HG03432 (cell line): ENCODE measurements around the gene KLHL40.

ENCODE experiments used
- ATAC-seq: cut with Tn5 transposase; IDR thresholded peaks from one replicate; pipeline ENCODE4 v1.9.1; 2021; ENCODE audit warnings: mild to moderate bottlenecking, moderate library complexity; ENCODE audit not compliant: unreplicated experiment

Gene KLHL40

DNA sequence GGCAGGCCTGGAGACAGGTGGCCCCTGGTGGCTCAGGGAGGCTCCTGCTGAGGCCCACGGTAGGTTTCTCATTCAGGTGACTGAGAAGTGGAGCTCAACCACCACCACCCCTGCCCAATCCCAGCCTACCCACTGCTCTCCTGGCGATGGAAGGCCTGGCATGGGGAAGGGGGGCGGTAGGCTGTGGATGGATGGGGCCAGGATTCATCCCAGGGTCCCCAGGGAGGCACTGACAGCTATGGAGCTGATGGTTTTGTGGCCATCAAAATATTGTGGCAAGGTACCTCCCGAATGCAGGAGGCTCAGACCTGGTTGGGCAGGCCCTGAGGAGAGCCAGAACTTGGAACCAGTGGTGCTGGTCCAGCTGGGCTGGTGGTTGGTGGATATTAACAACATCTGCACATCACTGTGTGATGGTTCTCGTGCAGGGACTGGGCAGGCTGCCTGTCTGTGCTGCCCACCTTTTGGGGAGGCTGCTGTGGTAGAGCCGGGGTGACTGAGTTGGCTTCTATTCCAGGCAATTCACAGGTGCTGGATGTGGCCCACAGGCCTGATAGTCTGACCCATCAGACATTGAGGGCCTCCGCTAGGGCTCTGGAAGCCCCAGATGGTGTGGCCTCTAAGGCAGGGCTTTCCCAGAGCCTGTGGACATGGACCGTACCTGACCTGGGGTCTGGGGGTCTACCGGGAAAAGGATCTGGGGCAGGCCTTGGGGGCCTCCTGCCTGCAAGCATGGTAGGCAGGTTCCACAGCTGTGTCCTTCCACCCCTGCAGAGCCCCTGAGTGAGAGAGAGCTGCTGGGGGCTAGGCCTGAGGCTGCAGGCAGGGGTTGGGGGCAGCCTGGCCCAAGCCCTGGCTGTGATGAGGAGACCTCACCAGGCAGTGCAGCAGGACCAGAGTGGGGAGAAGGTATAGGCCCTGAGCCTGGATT is 28.4 kb upstream of the KLHL40 start:
- ATAC-seq: no peak

DNA sequence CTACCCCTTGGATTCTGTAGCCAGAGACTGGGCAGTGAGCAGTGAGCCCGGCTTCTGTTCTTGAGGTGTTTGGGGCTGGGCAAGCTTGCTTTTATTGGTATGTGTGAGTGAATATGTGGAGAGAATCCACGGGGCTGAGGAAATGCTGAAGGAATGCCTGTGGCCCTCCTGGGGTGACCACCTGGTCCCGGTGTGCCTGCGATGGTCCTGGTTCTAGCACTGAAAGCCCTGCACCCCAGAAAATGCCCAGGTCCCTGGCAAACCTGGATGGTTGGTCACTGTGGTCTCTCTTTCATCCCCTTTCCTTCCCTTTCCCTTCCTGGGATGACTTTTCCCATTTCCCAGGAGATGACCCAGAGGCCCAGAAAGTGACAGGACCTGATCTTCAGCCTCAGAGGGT is 27.7 kb upstream of the KLHL40 start:
- ATAC-seq: no peak

DNA sequence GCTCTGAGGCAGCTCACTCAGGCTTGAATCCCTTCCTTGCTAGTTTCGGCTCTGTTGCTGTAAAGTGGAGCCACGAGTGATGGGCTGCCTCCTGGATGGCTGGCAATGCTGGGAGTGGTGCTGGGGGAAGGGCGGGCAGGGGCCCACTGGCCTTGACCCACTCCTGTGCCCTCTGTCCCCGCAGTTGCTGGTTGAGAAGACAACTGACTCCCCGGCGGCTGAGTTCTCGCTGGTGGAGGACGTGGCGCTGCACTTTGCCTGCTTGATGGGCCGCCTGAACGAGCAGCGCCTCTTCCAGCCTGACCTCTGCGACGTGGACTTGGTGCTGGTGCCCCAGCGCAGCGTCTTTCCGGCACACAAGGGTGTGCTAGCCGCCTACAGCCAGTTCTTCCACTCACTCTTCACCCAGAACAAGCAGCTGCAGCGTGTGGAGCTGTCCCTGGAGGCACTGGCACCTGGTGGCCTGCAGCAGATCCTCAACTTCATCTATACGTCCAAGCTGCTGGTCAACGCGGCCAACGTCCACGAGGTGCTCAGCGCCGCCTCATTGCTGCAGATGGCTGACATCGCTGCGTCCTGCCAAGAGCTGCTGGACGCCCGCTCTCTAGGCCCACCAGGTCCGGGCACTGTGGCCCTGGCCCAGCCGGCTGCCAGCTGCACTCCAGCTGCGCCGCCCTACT is 27.1 kb upstream of the KLHL40 start:
- no peak for ATAC-seq

DNA sequence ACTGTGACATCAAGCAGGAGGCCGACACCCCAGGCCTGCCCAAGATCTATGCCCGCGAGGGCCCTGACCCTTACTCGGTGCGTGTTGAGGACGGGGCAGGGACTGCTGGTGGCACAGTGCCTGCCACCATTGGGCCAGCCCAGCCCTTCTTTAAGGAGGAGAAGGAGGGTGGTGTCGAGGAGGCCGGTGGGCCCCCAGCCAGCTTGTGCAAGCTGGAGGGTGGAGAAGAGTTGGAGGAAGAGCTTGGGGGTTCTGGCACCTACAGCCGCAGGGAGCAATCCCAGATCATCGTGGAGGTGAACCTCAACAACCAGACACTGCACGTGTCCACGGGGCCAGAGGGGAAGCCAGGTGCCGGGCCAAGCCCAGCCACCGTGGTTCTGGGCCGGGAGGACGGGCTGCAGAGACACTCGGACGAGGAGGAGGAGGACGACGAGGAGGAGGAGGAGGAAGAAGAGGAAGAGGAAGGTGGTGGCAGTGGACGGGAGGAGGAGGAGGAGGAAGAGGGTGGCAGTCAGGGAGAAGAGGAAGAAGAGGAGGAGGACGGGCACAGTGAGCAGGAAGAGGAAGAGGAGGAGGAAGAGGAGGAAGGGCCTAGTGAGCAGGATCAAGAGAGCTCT is 26.5 kb upstream of the KLHL40 start:
- no peak for ATAC-seq

DNA sequence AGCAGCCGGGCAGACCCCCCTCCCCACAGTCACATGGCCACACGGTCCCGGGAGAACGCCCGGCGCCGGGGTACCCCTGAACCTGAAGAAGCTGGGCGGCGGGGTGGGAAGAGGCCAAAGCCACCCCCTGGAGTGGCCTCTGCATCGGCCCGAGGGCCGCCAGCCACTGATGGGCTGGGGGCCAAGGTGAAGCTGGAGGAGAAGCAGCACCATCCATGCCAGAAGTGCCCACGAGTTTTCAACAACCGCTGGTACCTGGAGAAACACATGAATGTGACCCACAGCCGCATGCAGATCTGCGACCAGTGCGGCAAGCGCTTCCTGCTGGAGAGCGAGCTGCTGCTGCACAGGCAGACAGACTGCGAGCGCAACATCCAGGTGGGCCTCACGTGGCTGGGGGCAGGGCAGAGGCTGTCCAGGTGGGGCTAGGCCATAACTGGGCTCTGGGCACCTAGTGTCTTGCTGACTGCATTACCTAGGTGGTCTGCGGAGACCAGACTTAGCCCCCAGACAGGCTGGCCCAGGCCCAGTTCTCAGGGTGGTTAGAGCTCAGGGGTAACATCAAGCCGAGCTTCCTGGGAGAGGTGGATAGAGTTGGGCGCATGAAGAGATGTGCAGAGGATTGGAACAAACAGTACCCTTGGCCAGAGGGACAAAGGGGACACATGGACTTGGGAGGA is 25.7 kb upstream of the KLHL40 start:
- no peak for ATAC-seq

DNA sequence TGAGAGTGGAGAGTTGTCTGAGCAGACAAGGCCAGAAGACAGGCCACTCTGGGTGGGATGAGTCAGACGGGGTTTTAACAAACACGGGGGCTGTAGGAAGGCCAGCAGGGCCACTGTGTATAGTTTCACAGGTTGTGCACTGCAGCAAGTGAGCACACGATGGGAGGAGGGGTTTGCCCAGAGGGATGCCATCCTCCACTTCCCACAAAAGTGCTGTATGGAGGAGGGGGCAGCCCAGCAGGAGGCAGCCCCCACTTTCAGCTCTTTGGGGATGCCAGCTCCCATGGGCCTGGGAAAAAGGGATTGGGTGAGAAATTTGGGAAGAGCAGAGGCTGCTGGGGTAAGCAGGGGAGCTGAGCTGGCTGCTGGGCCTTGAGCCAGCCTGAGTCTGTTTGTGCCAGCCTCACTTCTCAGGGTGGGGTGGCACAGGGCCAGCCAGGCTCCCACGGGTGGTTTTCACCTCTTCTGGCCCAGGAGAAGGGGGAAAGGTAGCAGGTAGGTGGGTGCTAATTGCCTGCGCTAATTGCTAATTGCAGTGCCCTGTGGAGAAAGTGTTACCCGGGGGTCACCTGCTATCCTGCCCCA is 25.1 kb upstream of the KLHL40 start:
- ATAC-seq: no peak

DNA sequence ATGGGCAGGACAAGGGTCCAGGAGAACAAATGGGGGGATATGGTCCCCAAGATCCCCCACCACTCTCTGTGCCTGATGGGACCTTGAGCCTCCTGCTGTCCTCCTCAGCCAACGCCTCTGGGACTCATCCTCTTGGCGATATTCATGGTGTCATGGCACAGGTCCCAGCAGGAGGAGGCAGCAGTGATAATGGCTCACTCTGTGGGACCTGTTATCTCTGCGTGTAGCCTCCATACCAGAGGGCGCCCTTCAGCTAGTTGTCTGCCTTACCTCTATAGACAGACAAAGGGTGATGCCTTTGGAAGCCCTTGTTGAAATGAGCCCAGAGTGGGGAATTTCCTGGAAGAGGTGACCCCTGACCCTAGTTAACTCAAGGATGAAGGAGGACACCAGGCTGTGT is 24.4 kb upstream of the KLHL40 start:
- no peak for ATAC-seq

DNA sequence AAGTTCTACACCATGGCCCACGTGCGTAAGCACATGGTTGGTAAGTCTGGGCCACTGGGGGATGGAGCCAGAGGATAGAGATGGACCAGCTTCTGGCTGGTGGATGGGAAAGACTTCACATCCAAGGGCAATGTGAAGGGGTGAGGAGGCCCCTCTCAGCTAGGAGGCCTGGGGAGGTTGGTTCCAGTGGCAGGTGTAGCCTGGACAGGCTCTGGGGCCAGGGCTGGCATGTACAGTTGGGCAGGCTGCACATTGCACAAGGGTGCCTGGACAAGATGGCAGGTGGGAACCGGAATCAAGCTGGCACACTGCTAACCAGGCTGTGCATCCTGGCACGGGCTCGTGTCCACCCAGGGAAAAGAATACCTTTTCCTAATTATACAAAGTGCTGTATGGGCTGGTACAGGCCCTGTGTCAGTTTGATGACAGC is 23.7 kb upstream of the KLHL40 start:
- ATAC-seq: no peak

DNA sequence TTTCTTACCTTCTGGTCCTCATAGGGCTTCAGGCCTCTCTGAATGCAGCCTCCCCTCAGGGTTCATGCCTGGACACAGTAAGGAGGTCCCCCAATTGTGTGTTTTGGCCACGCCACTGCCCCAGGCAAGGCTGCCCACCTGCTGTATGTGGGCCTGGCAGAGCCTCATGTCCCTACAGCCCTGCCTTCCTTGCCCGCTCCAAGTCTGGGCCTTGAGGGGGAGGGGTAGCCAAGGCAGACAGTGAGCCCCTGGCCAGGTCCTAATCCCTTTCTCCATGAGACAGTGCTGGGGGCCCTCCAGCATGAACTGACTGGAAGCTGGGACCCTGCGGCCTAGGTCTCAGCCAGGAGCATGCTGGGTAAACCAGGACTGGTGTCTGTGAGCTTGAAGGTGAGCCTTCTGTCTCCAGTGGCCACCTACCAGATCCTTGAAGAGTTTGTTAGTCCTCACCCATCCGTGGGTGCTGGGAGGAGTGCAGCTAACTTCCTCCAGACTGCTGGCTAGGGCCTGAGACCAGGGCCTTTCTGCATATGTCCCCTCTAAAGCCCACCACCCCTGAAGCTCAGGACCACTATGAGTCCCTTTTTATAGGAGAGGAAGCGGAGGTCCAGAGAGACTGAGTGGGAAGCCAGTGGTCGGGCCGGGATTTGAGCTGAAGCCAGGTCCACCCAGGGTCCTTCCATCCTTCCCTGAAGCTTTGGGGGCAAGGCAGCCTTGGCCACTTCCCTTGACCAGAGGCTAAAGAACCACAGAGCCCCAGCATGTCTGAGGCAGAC is 23.1 kb upstream of the KLHL40 start:
- ATAC-seq: no peak

DNA sequence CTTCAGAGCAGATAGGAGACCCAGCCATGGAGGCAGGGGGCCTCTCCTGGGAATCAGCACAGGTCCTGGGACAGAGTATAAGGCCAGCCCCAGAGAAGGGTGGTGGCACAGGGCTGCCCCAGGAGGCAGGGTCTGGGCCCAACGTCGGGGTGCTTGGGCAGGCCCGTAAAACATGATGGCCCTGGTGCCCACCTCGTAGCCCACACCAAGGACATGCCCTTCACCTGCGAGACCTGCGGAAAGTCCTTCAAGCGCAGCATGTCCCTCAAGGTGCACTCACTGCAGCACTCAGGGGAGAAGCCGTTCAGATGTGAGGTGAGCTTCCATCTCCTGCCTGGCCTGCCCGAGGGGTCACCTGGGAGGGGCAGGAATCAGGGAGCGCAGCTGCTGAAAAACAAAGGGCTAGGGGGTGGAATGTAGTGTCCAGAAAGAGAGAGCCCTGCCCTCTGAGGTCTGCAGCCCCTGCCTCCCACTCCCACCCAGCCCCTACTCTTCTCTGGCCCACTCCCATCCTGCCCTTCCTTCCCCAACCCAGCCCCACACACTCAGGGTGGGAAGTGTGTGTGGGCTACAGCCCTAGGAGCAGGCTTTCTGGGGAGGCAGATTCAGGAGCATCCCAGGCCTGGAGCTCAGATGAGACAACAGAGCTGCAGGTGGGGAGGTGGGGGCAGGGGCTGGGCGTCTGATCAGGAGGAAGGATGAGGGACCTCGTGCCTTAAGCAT is 22.4 kb upstream of the KLHL40 start:
- ATAC-seq: no peak

DNA sequence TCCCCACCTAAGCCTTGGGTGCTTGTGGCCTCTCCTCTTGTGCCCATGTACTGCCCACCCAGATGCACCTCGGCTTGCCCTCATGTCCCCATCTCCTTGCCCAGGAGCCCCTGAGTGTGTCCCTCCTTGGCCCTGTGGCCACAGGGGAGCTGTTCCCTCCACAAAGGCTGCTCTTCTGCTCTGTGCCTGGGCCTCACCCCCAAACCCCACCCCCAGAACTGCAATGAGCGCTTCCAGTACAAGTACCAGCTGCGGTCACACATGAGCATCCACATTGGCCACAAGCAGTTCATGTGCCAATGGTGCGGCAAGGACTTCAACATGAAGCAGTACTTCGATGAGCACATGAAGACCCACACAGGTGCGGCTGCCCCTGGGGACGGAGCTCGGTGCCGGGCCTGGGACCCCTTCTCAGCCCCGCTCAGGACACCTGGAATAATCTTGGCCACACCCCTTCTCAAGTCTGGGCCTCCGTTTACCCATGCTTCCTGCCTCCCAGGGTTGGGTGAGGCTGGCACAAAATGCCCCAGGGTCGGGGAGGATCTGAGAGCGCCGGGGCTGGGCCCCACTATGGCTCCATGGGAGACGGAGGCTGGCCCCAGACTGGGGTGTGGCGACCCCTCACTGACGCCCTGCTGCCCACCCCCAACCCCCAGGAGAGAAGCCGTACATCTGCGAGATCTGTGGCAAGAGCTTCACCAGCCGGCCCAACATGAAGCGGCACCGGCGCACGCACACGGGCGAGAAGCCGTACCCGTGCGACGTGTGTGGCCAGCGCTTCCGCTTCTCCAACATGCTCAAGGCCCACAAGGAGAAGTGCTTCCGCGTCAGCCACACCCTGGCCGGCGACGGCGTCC is 21.5 kb upstream of the KLHL40 start:
- no peak for ATAC-seq

DNA sequence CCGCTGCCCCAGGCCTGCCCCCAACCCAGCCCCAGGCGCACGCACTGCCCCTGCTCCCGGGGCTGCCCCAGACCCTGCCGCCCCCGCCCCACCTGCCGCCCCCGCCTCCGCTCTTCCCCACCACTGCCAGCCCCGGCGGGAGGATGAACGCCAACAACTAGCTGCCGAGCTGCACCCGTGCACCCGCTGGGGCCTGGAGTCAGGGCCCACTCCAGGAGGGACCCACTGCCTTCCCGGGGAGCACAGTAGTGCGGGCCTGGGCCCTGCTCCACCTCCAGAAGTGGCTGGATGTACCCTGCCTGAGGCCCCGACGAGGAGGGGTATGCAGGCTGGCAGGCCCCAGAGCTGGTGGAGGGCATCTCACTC is 20.9 kb upstream of the KLHL40 start:
- no peak for ATAC-seq

DNA sequence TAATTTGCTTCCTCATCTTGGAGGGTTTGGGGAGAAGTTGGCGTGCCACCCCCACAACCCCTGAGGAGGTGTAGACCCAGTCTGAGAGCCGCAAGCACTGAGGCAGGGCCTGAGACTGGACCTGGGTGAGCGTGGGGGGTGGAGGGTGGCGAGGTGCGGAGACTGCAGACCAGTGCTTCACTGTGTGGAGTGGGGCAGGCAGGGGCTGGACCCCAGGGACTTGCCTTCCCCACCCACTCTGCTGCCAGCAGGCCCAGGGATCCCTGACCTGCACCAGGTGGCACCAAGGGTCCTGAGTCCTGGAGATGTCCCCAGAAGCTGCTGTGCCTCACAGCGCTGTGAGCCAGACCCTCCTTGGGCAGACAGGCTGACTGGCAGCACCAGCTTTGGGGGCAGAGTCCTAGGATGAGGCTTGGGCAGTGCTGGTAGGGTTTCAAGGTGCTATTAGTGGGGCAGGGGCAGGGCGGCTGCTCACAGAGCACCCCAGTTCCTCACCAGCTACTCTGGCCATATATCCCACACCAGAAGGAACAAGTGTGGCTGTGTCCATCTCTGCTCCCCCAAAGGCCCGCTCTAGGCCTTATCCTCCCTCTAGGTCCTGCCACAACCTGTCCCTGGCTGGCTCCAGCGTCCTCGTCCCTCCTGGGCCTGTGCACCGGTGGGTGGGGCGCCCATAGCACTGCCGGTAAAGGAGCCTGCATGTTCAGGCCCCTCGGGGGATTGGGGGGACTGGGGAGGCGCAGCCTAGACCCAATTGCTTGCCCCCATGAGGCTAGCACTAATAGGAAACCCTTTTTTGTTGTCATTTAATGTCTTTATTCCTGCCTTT is 20.1 kb upstream of the KLHL40 start:
- no peak for ATAC-seq

DNA sequence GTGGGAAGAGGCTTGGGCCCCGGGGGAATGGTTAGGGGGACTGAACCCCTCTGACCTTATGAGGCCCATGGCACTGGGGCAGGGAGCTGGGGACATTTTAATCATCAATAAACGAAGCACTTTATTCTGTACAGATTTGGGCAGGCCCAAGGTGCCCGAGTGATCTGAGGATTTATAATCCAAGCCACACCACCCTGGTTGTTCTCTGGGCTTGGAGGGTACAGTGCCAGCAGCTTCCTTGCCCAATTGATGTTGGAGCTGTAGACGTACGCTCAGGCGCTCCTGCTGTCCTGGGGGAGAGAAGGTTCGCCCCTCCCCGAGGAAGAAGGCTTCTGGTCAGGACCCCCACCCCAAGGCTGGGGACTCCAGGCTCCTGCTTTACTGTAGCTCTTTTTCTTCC is 19.3 kb upstream of the KLHL40 start:
- no peak for ATAC-seq

DNA sequence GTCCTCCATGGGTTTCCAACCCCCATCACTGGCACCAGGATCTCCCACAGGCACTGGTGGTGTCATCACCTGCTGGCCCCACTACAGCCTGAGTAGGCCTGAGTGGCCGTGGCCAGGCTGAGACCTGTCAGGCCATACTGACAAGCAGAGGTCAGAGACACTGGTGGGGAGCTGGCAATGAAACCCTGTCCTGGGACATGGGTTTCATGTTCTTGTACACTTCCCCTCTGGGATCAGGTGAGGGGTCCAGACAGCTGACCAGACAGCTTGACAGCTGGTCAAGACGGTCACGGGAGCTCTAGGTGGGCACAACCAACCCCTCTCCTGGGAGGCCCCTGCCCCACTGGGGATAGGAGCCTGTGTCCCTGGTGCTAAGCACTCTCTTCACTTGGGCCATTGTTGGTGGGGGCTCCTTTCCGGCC is 18.7 kb upstream of the KLHL40 start:
- no peak for ATAC-seq

DNA sequence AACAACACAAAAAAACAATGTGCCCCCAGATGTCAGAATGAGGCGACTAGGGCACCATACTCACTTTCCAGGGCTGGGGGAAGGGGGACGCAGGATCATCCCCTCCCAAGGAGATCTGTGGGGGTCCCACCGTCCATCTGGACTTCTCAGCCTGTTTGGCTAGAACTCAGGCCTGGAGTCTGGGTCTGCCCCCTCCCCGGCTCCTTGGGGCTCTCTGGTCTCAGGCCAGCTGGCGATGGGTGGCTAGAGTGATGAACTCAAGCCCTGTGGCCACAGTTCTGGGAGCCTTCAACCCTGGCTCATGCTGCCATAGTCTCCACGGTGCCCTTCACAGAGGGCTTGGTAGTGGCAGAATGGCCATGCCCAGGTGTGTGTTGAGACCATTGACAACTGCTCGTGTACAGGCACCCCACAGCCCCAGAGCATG is 18.2 kb upstream of the KLHL40 start:
- ATAC-seq: no peak

DNA sequence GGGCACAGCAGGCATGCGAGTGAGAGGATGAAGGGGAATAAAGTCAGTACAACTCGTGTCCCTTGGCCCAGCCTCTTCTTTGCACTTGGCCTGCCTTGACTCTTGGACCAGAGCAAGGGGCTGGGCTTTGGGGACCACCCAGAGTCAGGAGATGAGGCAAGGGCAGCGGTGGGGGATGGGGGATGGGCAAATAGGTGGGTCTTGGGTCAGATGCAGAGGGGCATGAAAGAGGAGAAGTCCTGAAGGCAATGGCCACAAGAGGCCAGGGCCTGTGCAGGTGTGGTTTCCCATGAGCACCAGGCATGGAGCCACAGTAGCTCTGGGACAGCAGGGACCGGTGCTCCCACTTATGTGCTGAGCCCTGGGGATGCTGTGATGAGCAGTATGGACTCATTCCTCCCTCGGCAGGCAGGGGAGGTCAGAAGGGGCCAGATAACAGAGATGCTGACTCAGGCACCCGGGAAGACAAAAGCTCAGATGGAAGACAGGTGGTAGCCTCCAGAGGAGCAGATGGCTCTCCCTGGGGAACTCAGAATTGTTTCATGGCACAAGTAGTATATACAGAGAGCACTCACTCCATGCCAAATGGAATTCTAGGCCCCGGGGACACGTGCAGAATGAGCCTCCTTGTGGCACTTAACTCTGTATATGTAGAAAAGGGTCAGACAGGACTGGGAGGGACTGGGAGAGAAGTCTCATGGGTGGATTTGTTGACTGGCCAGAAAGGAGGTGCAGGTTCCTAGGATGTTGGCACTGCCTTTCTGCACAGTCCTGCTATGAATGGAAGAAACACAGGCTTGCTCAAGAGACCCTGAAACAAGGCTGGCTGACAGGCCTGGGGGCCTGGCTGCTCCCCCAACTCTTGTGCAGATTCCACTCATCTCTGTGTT is 17.6 kb upstream of the KLHL40 start:
- ATAC-seq: no peak
